ENCODE data around the gene GJC3. TPM values are rescaled to one million over a fixed set of nuclear protein-coding genes. Genes with fewer than 3 reads are reported as not detected.
"Not testable (repeated sequence)": the region's sequence is repeated elsewhere in the genome, so short reads cannot be mapped to it uniquely, and the experiment has no call there.

GJC3 gene
- not detected for total RNA-seq
- long read RNA-seq, result 0 reads

GRCh38 chr7:99928994-99929729 is at the start of gene GJC3:
Gene GJC3, minus strand, starts transcription at chr7:99929620. Its CDS starts 0 bp downstream, at chr7:99929620.
- intact Hi-C loops (cut with DNase I, micrococcal nuclease), result no loop called here
- ATAC-seq (peak; percentile 99), DNase-seq (peak; percentile 38 to 48)

DNA sequence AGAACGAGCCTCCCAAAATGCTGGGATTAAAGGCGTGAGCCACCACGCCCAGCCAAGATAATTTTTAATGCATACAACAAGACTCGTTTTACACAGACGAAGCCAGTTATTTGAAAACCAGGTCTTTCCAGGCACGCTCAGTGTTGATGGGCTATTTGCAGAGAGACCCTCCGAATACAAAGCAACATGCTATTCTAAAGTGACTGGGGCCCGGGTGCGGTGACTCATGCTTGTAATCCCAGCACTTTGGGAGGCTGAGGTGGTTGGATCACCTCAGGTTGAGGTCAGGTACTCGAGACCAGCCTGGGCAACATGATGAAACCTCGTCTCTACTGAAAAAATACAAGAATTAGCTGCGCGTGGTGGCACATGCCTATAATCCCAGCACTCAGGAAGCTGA is 47.2 kb upstream of the GJC3 start:
- DNase-seq (no peak), ATAC-seq (no peak)
- intact Hi-C loops (cut with DNase I, micrococcal nuclease), result no loop called here

GRCh38 chr7:99975782-99976521 is 46.5 kb upstream of the GJC3 start, which contains the start of gene AZGP1:
Gene AZGP1, minus strand, starts transcription at chr7:99976031. Its CDS starts 11 bp downstream, at chr7:99976020.
- ATAC-seq (peak; percentile 96), DNase-seq (no peak)
- intact Hi-C loops (cut with DNase I, micrococcal nuclease), result no loop called here

DNA sequence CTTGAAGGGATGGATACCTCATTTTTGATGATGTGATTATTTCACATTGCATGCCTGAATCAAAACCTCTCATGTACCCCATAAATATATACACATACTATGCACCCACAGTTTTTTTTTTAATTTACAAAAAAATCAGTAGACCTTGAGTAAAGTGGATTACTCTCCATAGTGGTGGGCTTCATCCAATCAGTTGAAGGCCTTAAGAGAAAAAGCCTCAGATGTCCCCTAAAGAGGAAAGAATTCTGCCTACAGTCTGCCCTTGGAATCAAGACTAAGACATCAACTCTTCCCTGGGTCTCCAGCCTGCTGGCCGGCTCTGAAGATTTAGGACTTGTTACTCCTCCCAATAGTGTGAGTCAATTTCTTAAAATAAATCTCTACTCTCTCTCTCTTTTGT is 45.3 kb upstream of the GJC3 start:
- ATAC-seq (no peak), DNase-seq (no peak)
- intact Hi-C loops (cut with DNase I, micrococcal nuclease), result no loop called here

- ATAC-seq; intact Hi-C loops (cut with DNase I, micrococcal nuclease); DNase-seq: not testable (repeated sequence)
These were observed 44.4 kb upstream of the GJC3 start for GRCh38 chr7:99973817-99974216.

- DNase-seq, result no peak
- ATAC-seq, result no peak
- intact Hi-C loops (cut with DNase I, micrococcal nuclease), result no loop called here
These were observed 41.8 kb upstream of the GJC3 start for GRCh38 chr7:99971242-99971641.

DNA sequence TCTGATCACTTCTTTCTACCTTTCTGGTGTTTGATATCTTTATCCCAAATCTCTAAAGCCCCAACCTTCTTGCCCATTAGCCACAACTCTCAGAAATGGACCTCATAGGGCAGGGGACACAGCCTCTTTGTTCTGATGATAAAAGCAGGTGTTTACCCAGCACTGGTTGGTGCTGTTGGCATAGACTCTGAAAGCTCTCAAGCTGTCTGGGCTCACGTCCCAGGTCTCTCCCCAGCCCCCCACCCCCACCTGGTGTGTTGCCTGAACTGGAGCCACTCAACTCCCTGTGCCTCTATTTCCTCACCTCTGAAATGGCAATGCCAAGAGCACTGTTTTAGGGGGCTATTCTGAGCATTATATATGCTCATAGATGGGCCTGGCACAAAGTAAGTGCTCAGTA is 40.4 kb upstream of the GJC3 start:
- intact Hi-C loops (cut with DNase I, micrococcal nuclease); ATAC-seq; DNase-seq: not testable (repeated sequence)

GRCh38 chr7:99969298-99969697 is 39.9 kb upstream of the GJC3 start:
- DNase-seq (no peak), ATAC-seq (no peak)
- intact Hi-C loops (cut with DNase I, micrococcal nuclease), result no loop called here

DNA sequence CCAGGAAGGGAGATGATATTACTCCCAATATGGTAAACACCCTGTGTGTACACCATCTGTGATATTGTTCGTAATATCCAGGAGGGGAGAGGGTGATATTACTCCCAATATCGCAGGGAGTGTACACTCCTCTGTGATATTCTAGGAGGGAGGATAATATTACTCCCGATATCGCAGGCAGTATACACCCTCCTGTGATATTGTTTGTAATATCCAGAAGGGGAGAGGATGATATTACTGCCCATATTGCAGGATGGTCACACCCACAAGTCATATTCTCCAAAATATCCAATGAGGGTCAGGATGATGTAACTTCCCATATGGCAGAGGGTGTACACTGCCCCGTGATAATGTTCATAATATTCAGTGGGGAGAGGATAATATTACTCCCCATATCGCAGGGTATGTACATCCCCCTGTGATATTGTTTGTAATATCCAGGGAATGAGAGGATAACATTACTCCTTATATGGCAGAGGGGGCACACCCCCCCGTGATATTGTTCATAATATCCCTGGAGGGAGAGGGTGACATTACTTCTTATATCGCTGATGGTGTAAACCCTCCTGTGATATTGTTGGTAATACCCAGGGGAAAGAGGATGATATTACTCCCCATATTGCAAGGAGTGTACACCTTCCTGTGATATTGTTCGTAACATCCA is 29.3 kb upstream of the GJC3 start:
- intact Hi-C loops (cut with DNase I, micrococcal nuclease), result no loop called here
- no peak for ATAC-seq
- DNase-seq, result no peak

DNA sequence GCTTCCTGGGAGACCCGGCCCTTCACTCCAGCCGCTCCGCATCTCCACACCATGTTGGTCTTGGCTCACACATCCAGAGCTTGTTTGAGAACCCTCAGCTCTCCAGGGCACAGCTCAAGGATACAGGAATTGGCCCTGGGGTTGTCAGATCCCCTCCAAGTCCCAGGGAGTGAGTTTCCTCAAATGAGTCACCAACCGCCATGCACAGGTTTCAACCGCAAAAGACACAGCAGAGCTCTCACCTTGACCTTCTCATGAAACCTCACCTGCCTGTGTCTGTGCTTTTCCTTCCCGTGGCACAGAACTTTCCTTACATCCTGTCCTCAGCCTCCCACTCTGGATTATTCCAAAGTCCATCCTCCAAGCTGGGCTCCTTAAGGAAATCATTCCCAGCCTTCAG is 25.8 kb upstream of the GJC3 start:
- ATAC-seq (peak; percentile 22), DNase-seq (no peak)
- intact Hi-C loops (cut with DNase I, micrococcal nuclease), result no loop called here

DNA sequence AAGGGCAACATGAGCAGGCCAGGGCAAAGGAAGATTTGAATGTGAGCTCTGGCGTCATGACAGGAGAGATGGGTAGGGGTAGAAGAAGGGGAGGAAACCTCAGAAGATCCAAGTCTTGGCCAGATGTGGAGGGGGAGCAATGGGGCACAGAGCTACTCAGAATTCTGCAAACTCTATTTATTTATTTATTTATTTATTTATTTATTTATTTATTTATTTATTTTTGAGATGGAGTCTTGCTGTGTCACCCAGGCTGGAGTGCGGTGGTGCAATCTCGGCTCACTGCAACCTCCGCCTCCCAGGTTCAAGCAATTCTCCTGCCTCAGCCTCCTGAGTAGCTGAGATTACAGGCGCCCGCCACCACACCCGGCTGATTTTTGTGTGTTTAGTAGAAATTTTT is 25.2 kb upstream of the GJC3 start:
- ATAC-seq; intact Hi-C loops (cut with DNase I, micrococcal nuclease); DNase-seq: not testable (repeated sequence)

DNA sequence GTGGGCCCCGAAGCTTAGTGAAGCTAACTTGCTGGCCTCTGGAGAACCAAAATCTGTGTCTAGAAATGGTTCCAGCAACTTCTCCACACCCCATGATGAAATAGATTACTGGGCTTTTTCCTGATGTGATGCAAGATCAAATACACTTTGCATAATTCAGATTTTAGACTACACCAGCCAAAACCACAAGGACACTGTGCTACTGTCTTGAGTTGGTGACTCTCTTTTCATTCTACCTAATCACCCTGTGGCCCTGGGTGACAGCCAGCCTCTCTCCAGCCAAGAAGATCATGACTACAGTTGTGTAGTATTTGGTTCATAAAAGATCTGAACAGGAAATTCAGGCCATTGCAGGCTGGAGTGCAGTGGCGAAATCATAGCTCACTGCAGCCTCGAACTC is 24.2 kb upstream of the GJC3 start:
- intact Hi-C loops (cut with DNase I, micrococcal nuclease), result no loop called here
- DNase-seq, result no peak
- ATAC-seq, result no peak

DNA sequence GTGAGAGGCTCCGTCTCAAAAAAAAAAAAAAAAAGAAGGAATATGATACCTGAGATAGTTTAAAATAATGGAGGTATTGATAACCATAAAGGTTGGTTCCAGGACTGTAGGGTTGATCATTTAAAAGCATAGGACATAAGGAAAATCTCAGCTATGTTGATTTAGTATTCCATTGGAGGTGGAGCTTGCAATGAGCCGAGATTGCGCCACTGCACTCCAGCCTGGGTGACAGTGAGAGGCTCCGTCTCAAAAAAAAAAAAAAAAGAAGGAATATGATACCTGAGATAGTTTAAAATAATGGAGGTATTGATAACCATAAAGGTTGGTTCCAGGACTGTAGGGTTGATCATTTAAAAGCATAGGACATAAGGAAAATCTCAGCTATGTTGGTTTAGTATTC is 23.2 kb upstream of the GJC3 start:
- ATAC-seq, result not testable (repeated sequence)

GRCh38 chr7:99950819-99951218 is 21.4 kb upstream of the GJC3 start:
- ATAC-seq; DNase-seq; intact Hi-C loops (cut with DNase I, micrococcal nuclease): not testable (repeated sequence)

More for the DNA sequence above, 23.2 kb upstream of the GJC3 start:
- DNase-seq; intact Hi-C loops (cut with DNase I, micrococcal nuclease): not testable (repeated sequence)

- intact Hi-C loops (cut with DNase I, micrococcal nuclease), result no loop called here
- no peak for ATAC-seq
- no peak for DNase-seq
These were observed 20.3 kb upstream of the GJC3 start for GRCh38 chr7:99949645-99950228.

- DNase-seq (no peak), ATAC-seq (no peak)
- intact Hi-C loops (cut with DNase I, micrococcal nuclease), result no loop called here
These were observed 18.2 kb upstream of the GJC3 start for GRCh38 chr7:99947608-99948007.

DNA sequence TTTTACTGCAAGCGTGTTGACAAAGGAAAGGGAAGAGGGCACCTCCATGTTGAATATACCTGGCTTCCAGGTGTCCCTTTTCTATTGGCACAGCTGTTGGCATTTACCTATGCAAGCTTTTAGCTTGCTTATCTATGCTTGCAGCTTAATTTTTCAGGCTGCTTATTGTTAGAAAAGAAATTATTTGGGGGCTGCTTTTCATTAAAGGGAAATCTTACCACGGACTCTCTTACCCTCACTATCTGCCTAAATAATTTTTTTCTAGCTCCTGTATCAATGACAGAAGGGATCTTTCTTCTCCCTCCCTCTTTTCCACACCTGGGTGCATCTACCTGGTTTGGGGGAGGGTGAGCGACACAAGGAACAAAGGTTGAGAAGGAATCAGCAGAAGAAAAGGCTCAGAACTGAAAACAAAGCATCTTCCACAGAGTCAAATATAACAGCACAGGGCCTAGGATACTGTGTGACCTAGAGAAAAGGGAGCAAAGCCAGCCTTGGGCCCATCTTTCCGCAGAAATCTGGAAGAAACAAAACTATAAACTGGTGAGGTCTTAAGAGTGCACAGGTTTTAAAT is 15.2 kb upstream of the GJC3 start:
- DNase-seq (no peak), ATAC-seq (no peak)
- intact Hi-C loops (cut with DNase I, micrococcal nuclease), result no loop called here

- no peak for ATAC-seq
- intact Hi-C loops (cut with DNase I, micrococcal nuclease), result no loop called here
These were observed 14.4 kb upstream of the GJC3 start for GRCh38 chr7:99943641-99944496.

More at GRCh38 chr7:99943641-99944496, 14.4 kb upstream of the GJC3 start:
- no peak for DNase-seq
